HCT116 (cell line): ENCODE data around the gene HEATR3. TPM values are rescaled to one million over a fixed set of nuclear protein-coding genes. Genes with fewer than 3 reads are reported as not detected.

ENCODE experiments used
- ATAC-seq: fragments of 200-7000 bp; cut with Tn5 transposase; 2 replicates; pipeline ENCODE4 v1.9.1; 2020; ENCODE audit warnings: mild to moderate bottlenecking, moderate library complexity
- BruUV-seq: library from RNA; stranded (reverse); fragments of 400-500 nt; replicated peaks from 2 replicates; lab custom pipeline; 2021; lab: Mats Ljungman, UMichigan
- CTCF ChIA-PET: fragments of 300-600 bp; sonication (Branson Sonifier 250); formaldehyde crosslinking; loops from one replicate; lab custom pipeline; 2021; ENCODE audit warnings: antibody characterized with exemption; lab: Charles Lee
- POLR2A ChIA-PET: fragments of 300-600, 350-600 bp; sonication (Branson Sonifier 250); formaldehyde crosslinking; loops from one replicate; lab custom pipeline; 2021; ENCODE audit warnings: antibody characterized with exemption; lab: Charles Lee
- RAD21 ChIA-PET, 2 experiments: fragments of 300-600 bp; sonication (Branson Sonifier 250); formaldehyde crosslinking; loops; one replicate each; lab custom pipeline; 2023; ENCODE audit warnings: low total read pairs in 2 of 2; ENCODE audit not compliant: uncharacterized antibody in 2 of 2, unreplicated experiment in 2 of 2, low non-redundant PET in 1 of 2; lab: Charles Lee
- DNase-seq: peaks from one replicate; pipeline ENCODE4 v3.0.0-alpha.2; 2010; ENCODE audit warnings: low read depth, low spot score
- H2AFZ ChIP-seq: fragments of 200-600 bp; shearing (Covaris generic), sonication (generic); 2 replicates; pipeline ENCODE4 v1.6.1; 2017; ENCODE audit warnings: low read depth, mixed run types, mixed read lengths, antibody characterized with exemption, low read length; ENCODE audit not compliant: poor library complexity, severe bottlenecking
- H3K27ac ChIP-seq: 2 replicates; pipeline ENCODE4 v1.5.1; 2012; ENCODE audit warnings: low read depth, low read length
- H3K27me3 ChIP-seq: fragments of 200-600 bp; sonication (generic); 2 replicates; pipeline ENCODE4 v1.6.1; 2016; ENCODE audit warnings: mixed run types, low read length, mixed read lengths; ENCODE audit not compliant: insufficient read depth
- H3K36me3 ChIP-seq, 2 experiments: fragments of 200-500 bp in 1 of 2; fragments of 200-600 bp in 1 of 2; sonication (Bioruptor generic) in 1 of 2; sonication (generic) in 1 of 2; 2 replicates each; pipeline versions ENCODE4 v1.5.1 to v1.6.1; 2014 to 2016; ENCODE audit warnings: low read length in 2 of 2, inconsistent platforms in 1 of 2, mixed read lengths in 1 of 2, mixed run types in 1 of 2; ENCODE audit not compliant: insufficient read depth in 2 of 2, control insufficient read depth in 1 of 2
- H3K4me1 ChIP-seq, 2 experiments: fragments of 200-600 bp in 1 of 2; sonication (generic) in 1 of 2; 2 replicates each; pipeline versions ENCODE4 v1.5.1 to v1.6.1; 2012 to 2017; ENCODE audit warnings: low read length in 2 of 2, inconsistent platforms in 1 of 2, mild to moderate bottlenecking in 1 of 2, mixed read lengths in 1 of 2, mixed run types in 1 of 2, moderate library complexity in 1 of 2; ENCODE audit not compliant: insufficient read depth in 2 of 2, control insufficient read depth in 1 of 2
- H3K4me2 ChIP-seq: fragments of 200-600 bp; sonication (generic); 2 replicates; pipeline ENCODE4 v1.6.1; 2017; ENCODE audit warnings: mixed run types, low read length, mixed read lengths
- H3K4me3 ChIP-seq, 2 experiments: fragments of 200-600 bp in 1 of 2; sonication (generic) in 1 of 2; replicated peaks in 1 of 2; 2 replicates each; pipeline ENCODE4 v1.5.1; 2011 to 2016; ENCODE audit warnings: low read length in 2 of 2, control low read depth in 1 of 2, low read depth in 1 of 2, mild to moderate bottlenecking in 1 of 2, mixed read lengths in 1 of 2, mixed run types in 1 of 2
- H3K79me2 ChIP-seq: fragments of 200-600 bp; sonication (generic); 2 replicates; pipeline ENCODE4 v1.6.1; 2017; ENCODE audit warnings: mild to moderate bottlenecking, mixed run types, low read length, moderate library complexity, mixed read lengths; ENCODE audit not compliant: insufficient read depth
- H3K9ac ChIP-seq: fragments of 200-600 bp; sonication (generic); 2 replicates; pipeline ENCODE4 v1.6.1; 2016; ENCODE audit warnings: low read length, mixed read lengths
- H3K9me2 ChIP-seq: fragments of 200-600 bp; sonication (generic), shearing (Covaris generic); 2 replicates; pipeline ENCODE4 v1.6.1; 2017; ENCODE audit warnings: mixed run types, mild to moderate bottlenecking, moderate library complexity; ENCODE audit not compliant: insufficient read depth
- H3K9me3 ChIP-seq, 2 experiments: fragments of 200-500 bp in 1 of 2; fragments of 200-600 bp in 1 of 2; sonication (Bioruptor generic) in 1 of 2; sonication (generic) in 1 of 2; 2 replicates each; pipeline ENCODE4 v1.6.1; 2014 to 2017; ENCODE audit warnings: low read length in 2 of 2, mixed read lengths in 2 of 2, inconsistent platforms in 1 of 2, low read depth in 1 of 2, mild to moderate bottlenecking in 1 of 2, mixed run types in 1 of 2, moderate library complexity in 1 of 2; ENCODE audit not compliant: control insufficient read depth in 1 of 2, insufficient read depth in 1 of 2
- H4K20me1 ChIP-seq: fragments of 200-600 bp; sonication (generic), shearing (Covaris generic); 2 replicates; pipeline ENCODE4 v1.6.1; 2017; ENCODE audit warnings: mixed run types, mild to moderate bottlenecking, moderate library complexity; ENCODE audit not compliant: insufficient read depth
- CBX3 ChIP-seq: IDR thresholded peaks from 2 replicates; pipeline ENCODE4 v1.6.1; 2012; ENCODE audit warnings: low read depth
- CEBPB ChIP-seq: IDR thresholded peaks from 2 replicates; pipeline ENCODE4 v1.6.1; 2012; ENCODE audit warnings: low read depth
- ELF1 ChIP-seq: IDR thresholded peaks from 2 replicates; pipeline ENCODE4 v1.6.1; 2012; ENCODE audit warnings: low read depth, borderline replicate concordance
- EZH2phosphoT487 ChIP-seq: fragments of 200-600 bp; IDR thresholded peaks from 2 replicates; pipeline ENCODE4 v1.6.1; 2018; ENCODE audit warnings: antibody characterized with exemption, borderline replicate concordance
- JUND ChIP-seq: IDR thresholded peaks from 2 replicates; pipeline ENCODE4 v1.6.1; 2012
- RAD21 ChIP-seq: IDR thresholded peaks from 2 replicates; pipeline ENCODE4 v1.6.1; 2012; ENCODE audit warnings: low read depth, mild to moderate bottlenecking
- TCF7L2 ChIP-seq: IDR thresholded peaks from 2 replicates; pipeline ENCODE4 v1.7.0; 2011; ENCODE audit warnings: borderline replicate concordance, inconsistent platforms; ENCODE audit not compliant: insufficient read depth, insufficient read length; ENCODE audit errors: extremely low read depth
- ZFX ChIP-seq: fragments of 450-650 bp; IDR thresholded peaks from 2 replicates; pipeline ENCODE4 v1.6.1; 2017
- intact Hi-C: fragments of 100-400 bp; cut with micrococcal nuclease; formaldehyde crosslinking; loops from 2 replicates; pipeline ENCODE4 v1.10.0; 2022
- total RNA-seq: library from RNA; stranded (reverse); gene quantifications from one replicate; pipeline ENCODE4 v1.2.1, GENCODE V29; 2021; ENCODE audit not compliant: unreplicated experiment
- TF ChIP-seq, protein P1 (sequence below), 3 experiments: fragments of 200-600 bp in 1 of 3; sonication (generic) in 1 of 3; IDR thresholded peaks in 2 of 3; conservative IDR thresholded peaks in 1 of 3; 2 replicates each; pipeline ENCODE4 v1.5.1; 2012 to 2017; ENCODE audit warnings: low read depth in 2 of 3, low read length in 2 of 3, antibody characterized with exemption in 1 of 3, borderline replicate concordance in 1 of 3, control low read depth in 1 of 3, mild to moderate bottlenecking in 1 of 3, mixed read lengths in 1 of 3, mixed run types in 1 of 3, moderate library complexity in 1 of 3; ENCODE audit not compliant: insufficient read depth in 1 of 3
- TF ChIP-seq, protein P2 (sequence below): IDR thresholded peaks from 2 replicates; pipeline ENCODE4 v1.6.1; 2012
- TF ChIP-seq, protein P3 (sequence below): IDR thresholded peaks from 2 replicates; pipeline ENCODE4 v1.6.1; 2012; ENCODE audit warnings: low read depth
- TF ChIP-seq, protein P4 (sequence below): IDR thresholded peaks from 2 replicates; pipeline ENCODE4 v1.6.1; 2012

HEATR3 gene
- total RNA-seq, 1 experiment from 2014 or later = 16.3 TPM

DNA sequence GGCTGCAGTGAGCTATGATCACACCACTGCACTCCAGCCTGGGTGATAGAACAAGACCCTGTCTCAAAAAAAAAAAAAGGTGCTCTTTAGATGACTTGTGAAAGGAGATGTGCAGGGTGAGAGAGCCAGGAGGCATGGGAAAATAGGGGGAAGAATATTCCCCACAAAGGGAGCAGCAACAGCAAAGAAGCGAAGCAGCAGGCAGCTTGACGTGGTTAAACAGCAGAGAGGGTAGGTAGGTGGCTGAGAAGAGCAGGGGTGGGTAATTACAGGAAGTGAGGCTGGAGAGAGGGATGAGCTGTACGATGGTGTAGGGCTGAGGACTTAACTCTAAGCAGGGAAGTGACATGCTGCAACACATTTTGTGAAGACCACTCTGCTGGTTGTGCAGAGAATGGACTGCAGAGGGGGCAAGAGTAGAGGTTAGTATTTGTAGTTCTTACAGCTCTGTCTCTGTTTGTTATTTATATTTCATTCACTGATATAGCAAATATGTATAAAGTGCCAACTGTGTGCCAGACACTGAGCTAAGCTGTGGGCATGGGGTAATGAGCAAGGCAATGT is 1.6 kb downstream of the HEATR3 start:
- Histone ChIP-seq H3K27me3 (no peaks in the 10 kb centered on the region), H4K20me1 (no peaks in the 10 kb centered on the region), H3K27ac (no peak overlapping the region), H3K4me2 (peak overlapping the region; percentile 91), H3K36me3 (peaks cover 8 to 18% of the 10 kb centered on the region in 2 experiments), H3K4me3 (peak overlapping the region; percentile 79 to 81; a peak in 3 of 4 replicates), H3K4me1 (peaks cover 0 to 14% of the 10 kb centered on the region in 2 experiments; a peak in 2 of 4 replicates), H3K9me3 (no peaks in the 10 kb centered on the region), H3K79me2 (peaks cover 36% of the 10 kb centered on the region), H3K9ac (no peak overlapping the region), H3K9me2 (no peaks in the 10 kb centered on the region), H2AFZ (no peak overlapping the region)
- ChIA-PET RAD21 (interaction anchor here (0.9 to 1.1 kb wide), 1 partner anchor 143 kb away, joined by 5 to 6 read pairs; no protein-coding TSS in a partner anchor), CTCF (interaction anchor here (2.6 to 3.0 kb wide), 2 partner anchors 42 to 143 kb away, joined by 14 to 24 read pairs; partner anchors contain the start of gene CNEP1R1), POLR2A (no interaction called here)
- intact Hi-C loops = loop anchor here (1.0 to 2.0 kb wide), 2 partner anchors 85 to 143 kb away; partner anchors contain the start of gene TENT4B
- TF ChIP-seq, protein P1, sequence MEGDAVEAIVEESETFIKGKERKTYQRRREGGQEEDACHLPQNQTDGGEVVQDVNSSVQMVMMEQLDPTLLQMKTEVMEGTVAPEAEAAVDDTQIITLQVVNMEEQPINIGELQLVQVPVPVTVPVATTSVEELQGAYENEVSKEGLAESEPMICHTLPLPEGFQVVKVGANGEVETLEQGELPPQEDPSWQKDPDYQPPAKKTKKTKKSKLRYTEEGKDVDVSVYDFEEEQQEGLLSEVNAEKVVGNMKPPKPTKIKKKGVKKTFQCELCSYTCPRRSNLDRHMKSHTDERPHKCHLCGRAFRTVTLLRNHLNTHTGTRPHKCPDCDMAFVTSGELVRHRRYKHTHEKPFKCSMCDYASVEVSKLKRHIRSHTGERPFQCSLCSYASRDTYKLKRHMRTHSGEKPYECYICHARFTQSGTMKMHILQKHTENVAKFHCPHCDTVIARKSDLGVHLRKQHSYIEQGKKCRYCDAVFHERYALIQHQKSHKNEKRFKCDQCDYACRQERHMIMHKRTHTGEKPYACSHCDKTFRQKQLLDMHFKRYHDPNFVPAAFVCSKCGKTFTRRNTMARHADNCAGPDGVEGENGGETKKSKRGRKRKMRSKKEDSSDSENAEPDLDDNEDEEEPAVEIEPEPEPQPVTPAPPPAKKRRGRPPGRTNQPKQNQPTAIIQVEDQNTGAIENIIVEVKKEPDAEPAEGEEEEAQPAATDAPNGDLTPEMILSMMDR (IDR thresholded peaks at IDR 0.05 in 2 of 3, conservative IDR thresholded peaks at IDR 0.05 in 1 of 3; ENCODE audit: borderline replicate concordance in 1 of 3, insufficient read depth in 1 of 3, low read depth in 2 of 3, low read length in 2 of 3) = peak; percentile 23 to 51 (median 48); a peak in 5 of 6 replicates
- TF ChIP-seq, protein P2, sequence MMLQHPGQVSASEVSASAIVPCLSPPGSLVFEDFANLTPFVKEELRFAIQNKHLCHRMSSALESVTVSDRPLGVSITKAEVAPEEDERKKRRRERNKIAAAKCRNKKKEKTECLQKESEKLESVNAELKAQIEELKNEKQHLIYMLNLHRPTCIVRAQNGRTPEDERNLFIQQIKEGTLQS = no peak
- TF ChIP-seq RAD21 = peak; percentile 54
- ATAC-seq (no peak), DNase-seq (peak; percentile 22)
- BruUV-seq = no TSS peak

DNA sequence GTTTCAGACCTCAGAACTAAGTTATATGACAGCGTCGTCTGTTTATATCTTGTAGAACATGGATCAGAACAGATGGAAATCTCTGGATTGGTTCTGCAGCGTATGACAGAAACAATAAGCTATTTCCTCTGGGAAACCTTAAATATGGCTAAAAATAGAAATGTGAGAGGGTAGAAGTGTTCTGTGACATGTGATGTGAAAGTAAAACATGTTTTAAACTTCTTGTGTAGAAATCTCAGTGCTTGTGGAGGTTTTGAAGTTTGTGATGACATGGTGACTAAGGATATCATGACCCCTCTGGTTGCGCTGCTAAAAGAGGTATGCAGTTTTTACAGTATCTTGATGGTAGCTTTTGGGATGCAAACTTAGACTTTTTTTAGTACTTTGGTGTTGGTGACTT is 2.8 kb downstream of the HEATR3 start:
- no peak overlapping the region for H3K4me3 ChIP-seq
- no peak for ATAC-seq
- ChIA-PET CTCF (interaction anchor here (3.0 kb wide), 1 partner anchor 142 kb away, joined by 24 read pairs; no protein-coding TSS in a partner anchor), POLR2A (no interaction called here), RAD21 (no interaction called here)
- no TSS peak for BruUV-seq
- H3K27ac ChIP-seq = no peak overlapping the region
- peaks cover 0 to 14% of the 10 kb centered on the region in 2 experiments; a peak in 2 of 4 replicates for H3K4me1 ChIP-seq
- H3K9ac ChIP-seq = no peak overlapping the region
- H3K4me2 ChIP-seq = no peak overlapping the region
- intact Hi-C loops = no loop called here
- no peak overlapping the region for H2AFZ ChIP-seq
- no peaks in the 10 kb centered on the region for H4K20me1 ChIP-seq
- no peaks in the 10 kb centered on the region for H3K9me2 ChIP-seq
- H3K27me3 ChIP-seq = no peaks in the 10 kb centered on the region
- DNase-seq = no peak
- peaks cover 8 to 21% of the 10 kb centered on the region in 2 experiments for H3K36me3 ChIP-seq
- no peaks in the 10 kb centered on the region for H3K9me3 ChIP-seq
- peaks cover 40% of the 10 kb centered on the region for H3K79me2 ChIP-seq
- TF ChIP-seq, protein P3, sequence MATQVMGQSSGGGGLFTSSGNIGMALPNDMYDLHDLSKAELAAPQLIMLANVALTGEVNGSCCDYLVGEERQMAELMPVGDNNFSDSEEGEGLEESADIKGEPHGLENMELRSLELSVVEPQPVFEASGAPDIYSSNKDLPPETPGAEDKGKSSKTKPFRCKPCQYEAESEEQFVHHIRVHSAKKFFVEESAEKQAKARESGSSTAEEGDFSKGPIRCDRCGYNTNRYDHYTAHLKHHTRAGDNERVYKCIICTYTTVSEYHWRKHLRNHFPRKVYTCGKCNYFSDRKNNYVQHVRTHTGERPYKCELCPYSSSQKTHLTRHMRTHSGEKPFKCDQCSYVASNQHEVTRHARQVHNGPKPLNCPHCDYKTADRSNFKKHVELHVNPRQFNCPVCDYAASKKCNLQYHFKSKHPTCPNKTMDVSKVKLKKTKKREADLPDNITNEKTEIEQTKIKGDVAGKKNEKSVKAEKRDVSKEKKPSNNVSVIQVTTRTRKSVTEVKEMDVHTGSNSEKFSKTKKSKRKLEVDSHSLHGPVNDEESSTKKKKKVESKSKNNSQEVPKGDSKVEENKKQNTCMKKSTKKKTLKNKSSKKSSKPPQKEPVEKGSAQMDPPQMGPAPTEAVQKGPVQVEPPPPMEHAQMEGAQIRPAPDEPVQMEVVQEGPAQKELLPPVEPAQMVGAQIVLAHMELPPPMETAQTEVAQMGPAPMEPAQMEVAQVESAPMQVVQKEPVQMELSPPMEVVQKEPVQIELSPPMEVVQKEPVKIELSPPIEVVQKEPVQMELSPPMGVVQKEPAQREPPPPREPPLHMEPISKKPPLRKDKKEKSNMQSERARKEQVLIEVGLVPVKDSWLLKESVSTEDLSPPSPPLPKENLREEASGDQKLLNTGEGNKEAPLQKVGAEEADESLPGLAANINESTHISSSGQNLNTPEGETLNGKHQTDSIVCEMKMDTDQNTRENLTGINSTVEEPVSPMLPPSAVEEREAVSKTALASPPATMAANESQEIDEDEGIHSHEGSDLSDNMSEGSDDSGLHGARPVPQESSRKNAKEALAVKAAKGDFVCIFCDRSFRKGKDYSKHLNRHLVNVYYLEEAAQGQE = no peak
- TF ChIP-seq CEBPB (no peak), CBX3 (no peak), TCF7L2 (no peak), EZH2phosphoT487 (no peak), ZFX (no peak), RAD21 (no peak), JUND (no peak), ELF1 (no peak)
- TF ChIP-seq, protein P4, sequence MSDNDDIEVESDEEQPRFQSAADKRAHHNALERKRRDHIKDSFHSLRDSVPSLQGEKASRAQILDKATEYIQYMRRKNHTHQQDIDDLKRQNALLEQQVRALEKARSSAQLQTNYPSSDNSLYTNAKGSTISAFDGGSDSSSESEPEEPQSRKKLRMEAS = no peak
- TF ChIP-seq, protein P2 = no peak
